GM18870 (cell line): ENCODE results near the gene MCF2L.

Experiments
- ATAC-seq: cut with Tn5 transposase; IDR thresholded peaks from one replicate; pipeline ENCODE4 v1.9.1; 2021; ENCODE audit warnings: moderate library complexity; ENCODE audit not compliant: unreplicated experiment

The MCF2L gene

GRCh38 chr13:112947796-112948195 is 21.2 kb upstream of the MCF2L start:
- ATAC-seq: no peak

- no peak for ATAC-seq
Observed at GRCh38 chr13:112951674-112952371, 17.2 kb upstream of the MCF2L start.

GRCh38 chr13:112952759-112953551 is 16.1 kb upstream of the MCF2L start:
- no peak for ATAC-seq

GRCh38 chr13:112953591-112954487 is 15.2 kb upstream of the MCF2L start:
- ATAC-seq: no peak

- no peak for ATAC-seq
Observed at GRCh38 chr13:112954488-112955270, 14.3 kb upstream of the MCF2L start.

GRCh38 chr13:112955271-112955937 is 13.6 kb upstream of the MCF2L start:
- no peak for ATAC-seq

- ATAC-seq: no peak
Observed at GRCh38 chr13:112955956-112956355, 13.1 kb upstream of the MCF2L start.

GRCh38 chr13:112956571-112957294 is 12.3 kb upstream of the MCF2L start:
- ATAC-seq: no peak

- ATAC-seq: no peak
Observed at GRCh38 chr13:112957295-112957677, 11.7 kb upstream of the MCF2L start.

GRCh38 chr13:112958127-112958989 is 10.7 kb upstream of the MCF2L start:
- ATAC-seq: no peak

GRCh38 chr13:112959206-112959605 is 9.8 kb upstream of the MCF2L start:
- no peak for ATAC-seq

- ATAC-seq: no peak
Observed at GRCh38 chr13:112959701-112960542, 9.1 kb upstream of the MCF2L start.

GRCh38 chr13:112960706-112961105 is 8.3 kb upstream of the MCF2L start:
- no peak for ATAC-seq

- ATAC-seq: no peak
Observed at GRCh38 chr13:112961457-112962369, 7.3 kb upstream of the MCF2L start.

- ATAC-seq: no peak
Observed at GRCh38 chr13:112962396-112962795, 6.6 kb upstream of the MCF2L start.

GRCh38 chr13:112962911-112963625 is 5.9 kb upstream of the MCF2L start:
- no peak for ATAC-seq
